Islet precursor cell (in vitro differentiated cells): ENCODE results near the gene AFF3.
"Not testable (repeated sequence)": the region's sequence is repeated elsewhere in the genome, so short reads cannot be mapped to it uniquely, and the experiment has no call there.

Experiments used
- DNase-seq: peaks from one replicate; pipeline ENCODE4 v3.0.0-alpha.2; 2018

The AFF3 gene, protein sequence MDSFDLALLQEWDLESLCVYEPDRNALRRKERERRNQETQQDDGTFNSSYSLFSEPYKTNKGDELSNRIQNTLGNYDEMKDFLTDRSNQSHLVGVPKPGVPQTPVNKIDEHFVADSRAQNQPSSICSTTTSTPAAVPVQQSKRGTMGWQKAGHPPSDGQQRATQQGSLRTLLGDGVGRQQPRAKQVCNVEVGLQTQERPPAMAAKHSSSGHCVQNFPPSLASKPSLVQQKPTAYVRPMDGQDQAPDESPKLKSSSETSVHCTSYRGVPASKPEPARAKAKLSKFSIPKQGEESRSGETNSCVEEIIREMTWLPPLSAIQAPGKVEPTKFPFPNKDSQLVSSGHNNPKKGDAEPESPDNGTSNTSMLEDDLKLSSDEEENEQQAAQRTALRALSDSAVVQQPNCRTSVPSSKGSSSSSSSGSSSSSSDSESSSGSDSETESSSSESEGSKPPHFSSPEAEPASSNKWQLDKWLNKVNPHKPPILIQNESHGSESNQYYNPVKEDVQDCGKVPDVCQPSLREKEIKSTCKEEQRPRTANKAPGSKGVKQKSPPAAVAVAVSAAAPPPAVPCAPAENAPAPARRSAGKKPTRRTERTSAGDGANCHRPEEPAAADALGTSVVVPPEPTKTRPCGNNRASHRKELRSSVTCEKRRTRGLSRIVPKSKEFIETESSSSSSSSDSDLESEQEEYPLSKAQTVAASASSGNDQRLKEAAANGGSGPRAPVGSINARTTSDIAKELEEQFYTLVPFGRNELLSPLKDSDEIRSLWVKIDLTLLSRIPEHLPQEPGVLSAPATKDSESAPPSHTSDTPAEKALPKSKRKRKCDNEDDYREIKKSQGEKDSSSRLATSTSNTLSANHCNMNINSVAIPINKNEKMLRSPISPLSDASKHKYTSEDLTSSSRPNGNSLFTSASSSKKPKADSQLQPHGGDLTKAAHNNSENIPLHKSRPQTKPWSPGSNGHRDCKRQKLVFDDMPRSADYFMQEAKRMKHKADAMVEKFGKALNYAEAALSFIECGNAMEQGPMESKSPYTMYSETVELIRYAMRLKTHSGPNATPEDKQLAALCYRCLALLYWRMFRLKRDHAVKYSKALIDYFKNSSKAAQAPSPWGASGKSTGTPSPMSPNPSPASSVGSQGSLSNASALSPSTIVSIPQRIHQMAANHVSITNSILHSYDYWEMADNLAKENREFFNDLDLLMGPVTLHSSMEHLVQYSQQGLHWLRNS (N-terminal part only)

DNA sequence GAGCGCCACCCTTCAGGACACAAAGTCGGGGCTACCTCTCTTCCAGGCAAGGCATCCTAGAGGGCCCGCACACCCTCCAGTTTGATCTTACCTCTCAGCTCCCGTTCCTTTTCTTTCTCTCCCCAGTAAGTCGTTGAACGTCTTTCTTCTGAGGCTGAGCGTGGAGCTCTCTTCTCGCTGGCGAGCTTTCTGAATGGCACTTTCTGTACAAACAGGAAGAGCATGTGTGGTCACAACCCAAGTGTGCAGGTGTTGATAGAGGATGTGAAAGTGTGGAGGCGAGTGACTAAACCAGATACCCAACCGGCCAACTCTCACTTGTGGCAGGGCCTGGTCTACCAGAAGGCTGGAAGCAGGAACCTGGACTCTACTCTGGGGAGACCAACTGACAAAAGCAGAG, at the start of gene AFF3:
Gene AFF3 (minus strand): TSS at position 198 of the 400 bp plus-strand sequence. CDS start 38,136 bp downstream, outside the sequence.
- no peak for DNase-seq

DNA sequence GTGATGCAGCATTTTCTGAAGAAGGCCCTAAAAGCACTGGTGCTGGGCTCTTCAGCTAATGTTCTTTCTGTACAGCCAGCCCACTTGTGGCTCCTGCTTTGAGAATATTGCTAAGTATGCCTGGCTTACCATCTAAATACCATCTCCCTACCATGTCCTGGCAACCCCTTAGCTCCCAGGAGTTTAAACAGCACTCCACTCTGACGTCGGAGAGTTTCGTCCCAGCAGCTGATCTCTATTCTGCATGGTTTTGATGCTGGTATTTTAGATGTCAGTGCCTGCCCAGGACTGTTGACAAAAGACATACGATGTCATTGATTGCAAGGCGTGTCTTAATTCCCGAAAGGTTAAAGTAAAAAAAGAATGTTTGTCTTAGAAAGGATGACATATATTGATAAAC, 47.0 kb upstream of the AFF3 start:
- DNase-seq, result no peak

- no peak for DNase-seq
Measured at GRCh38 chr2:100188326-100188725, 45.9 kb upstream of the AFF3 start.

GRCh38 chr2:100186126-100186525, 43.7 kb upstream of the AFF3 start:
- no peak for DNase-seq

- no peak for DNase-seq
Measured at GRCh38 chr2:100185516-100185915, 43.1 kb upstream of the AFF3 start.

DNA sequence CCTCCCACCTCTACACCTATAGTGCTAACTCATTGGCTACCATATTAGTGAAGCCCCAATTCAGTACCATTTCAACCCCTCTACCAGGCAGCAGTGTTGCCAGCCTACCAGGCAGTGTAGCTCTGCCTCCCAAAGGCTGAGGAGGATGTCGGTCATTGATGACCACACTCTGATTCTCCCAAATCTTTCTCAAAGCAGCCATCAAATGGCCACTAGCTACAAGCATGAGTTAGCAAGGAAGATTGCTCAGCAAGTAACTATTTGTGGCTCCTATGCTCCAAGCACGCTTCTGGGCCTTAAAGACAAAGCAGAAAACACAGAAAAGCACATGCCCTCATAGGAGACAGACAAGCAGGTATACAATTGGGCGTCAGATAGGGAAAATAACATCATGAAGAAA, 42.7 kb upstream of the AFF3 start:
- no peak for DNase-seq

DNA sequence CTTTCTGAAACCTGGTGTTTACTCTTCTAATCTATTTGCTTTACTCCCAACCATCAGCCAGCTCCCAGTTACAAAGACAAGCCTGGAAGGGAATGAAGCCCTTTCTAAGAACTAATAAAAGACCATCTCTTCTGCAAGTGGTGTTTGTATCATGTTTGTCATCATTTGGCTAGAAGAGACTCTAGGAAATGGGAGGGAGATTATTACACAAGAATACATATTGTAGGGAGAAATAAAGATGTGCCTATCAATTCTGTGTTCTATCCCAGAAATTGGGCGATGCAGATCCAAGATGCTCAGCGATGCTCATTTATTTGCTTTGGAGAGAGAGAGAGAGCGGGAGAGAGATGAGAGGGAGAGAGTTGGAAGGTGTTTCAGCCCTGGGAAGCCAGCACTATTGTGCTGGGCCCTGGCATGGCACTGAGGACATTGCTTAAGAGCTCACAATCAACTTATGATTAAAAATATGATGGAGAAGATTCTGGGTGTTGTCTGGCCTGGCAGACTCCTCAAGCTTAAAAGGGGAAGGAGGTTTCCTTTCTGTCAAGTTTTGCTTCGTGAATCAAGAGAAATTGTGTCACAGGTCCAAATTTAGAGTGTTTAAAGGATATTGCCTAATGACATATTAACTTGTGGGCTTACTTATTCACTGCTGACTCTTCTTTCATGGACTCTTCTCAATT, 41.8 kb upstream of the AFF3 start:
- DNase-seq, result no peak

DNA sequence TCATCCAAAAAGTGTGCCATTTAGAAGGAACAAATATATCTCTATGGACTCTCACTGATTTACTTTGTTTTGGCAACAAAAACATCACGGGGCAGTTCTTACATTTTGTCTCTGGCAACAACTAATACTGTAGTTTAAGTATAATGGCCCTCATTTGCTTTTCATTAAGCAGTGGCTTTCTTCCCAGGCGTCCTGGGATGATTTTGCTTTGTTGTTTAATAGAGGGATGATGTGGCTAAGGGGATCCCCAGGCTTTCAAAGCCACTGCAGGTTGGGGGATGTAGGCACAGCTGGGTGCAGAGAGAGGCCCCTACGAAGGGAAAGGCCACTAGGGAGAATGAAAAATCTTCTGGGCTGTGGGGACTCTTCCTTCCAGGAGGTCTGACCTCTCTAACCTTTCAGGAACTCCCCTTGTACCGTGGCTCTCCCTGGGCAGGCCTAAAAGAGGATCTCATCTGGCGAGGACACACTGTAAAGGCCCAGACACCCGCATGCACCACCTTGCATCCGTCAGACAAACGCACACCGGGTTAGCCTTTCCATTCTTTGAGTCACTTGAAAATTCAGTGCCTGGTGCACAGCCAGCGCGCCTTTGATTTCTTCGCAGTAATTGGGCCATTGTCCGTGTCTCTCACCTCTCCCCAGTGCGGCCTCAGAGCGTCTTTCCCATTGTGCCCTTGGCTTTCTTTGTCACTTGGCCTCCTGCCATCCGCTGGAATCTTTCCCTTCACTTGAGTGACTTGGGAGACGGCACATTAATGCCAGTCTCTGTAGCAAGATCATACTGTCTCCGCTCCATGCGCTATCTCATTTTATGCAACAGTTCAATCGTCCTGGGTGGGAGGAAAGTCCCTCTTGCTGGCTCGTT, 40.3 kb upstream of the AFF3 start:
- DNase-seq, result no peak

DNA sequence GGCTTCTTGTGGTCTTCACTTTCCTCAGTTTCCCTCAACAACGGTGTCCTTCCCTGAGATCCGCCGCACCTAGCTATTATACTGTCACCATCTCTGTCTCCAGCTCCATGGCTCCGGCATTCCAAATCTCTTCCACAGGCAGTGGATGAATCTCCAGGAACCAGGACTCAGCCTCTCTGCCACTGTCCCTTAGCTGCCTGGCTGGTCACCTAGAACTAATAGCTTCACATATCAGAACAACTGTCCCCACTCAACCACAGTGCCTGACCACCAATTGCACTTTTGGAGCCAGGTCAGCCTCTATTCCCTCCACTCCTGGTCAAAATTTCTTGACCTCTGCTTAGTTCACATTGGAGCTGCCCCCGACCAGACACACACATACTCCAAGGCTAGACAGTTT, 38.1 kb upstream of the AFF3 start:
- no peak for DNase-seq

DNA sequence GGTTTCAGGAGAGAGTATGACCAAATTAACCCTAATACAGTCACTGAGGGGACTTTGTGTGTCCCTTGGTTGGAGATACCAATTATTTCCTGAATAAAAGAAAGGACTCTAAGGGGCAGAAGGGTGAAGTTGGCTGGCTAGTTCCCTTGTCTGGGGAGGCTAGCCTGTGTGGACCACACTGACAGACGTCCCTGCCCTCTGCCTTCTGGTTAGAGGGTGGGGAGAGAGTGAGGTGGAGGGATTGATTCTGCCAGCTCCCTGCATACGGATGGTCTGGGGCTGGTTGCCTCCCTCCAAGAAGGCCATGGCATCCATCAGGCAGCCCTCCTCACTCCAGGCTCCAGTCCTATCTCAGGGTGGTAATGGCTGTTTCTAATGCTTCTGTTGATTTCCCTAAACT, 37.4 kb upstream of the AFF3 start:
- no peak for DNase-seq

GRCh38 chr2:100178864-100179263, 36.5 kb upstream of the AFF3 start:
- DNase-seq, result no peak

- peak; percentile 78 for DNase-seq
Measured at GRCh38 chr2:100178085-100178788, 35.8 kb upstream of the AFF3 start.

- no peak for DNase-seq
Measured at GRCh38 chr2:100176925-100177324, 34.5 kb upstream of the AFF3 start.

GRCh38 chr2:100174026-100174431, 31.6 kb upstream of the AFF3 start:
- no peak for DNase-seq

GRCh38 chr2:100166701-100167100, 24.3 kb upstream of the AFF3 start:
- DNase-seq, result no peak

DNA sequence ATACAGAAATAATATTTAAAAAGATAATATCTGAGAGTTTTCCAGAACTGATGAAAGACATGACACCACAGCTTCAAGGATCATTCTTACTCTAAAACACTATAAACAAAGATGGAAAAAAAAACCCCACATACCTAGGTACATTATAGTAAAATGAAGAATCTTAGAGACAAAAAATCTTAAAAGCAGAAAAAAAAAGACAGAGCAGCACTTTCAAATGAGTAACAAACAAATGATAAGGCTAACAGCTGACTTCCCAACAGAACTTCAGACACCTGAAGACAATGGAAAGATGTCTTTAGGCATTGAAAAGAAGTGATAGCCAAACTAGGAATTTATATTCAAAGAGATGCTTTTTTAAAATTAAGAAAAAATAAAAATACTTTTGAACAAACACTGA, 21.2 kb upstream of the AFF3 start:
- no peak for DNase-seq

DNA sequence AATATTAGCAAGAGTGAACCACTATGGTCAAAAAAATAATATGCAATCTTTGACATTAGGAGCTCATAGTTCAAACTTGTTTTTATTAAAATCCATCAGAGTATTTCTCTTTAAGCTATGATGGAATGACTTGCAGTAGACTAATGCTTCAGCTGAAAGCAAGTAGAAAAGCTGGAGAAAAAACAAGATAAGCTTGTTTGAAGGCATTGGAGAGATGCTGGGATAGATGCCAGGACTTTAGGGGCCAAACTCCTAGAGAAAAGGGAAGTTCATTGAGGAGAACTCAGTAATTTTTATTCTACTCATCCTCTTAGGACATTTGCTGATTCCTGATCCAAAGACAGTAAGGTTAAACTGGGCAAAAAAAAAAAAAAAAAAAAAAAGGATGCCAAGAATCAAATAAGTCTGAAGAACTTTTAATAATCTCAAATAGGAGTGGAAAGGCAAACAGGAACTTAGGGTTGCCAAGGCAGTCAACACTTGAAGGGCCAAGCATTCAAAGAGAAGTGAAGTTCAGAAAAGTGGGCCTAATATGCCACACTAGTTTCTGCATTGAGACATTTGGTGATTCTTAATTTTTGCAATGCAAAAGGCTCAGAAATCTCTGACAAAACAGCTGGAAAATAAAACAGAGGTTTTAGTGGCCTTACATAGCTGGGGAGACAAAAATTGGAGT, 19.7 kb upstream of the AFF3 start:
- no peak for DNase-seq

DNA sequence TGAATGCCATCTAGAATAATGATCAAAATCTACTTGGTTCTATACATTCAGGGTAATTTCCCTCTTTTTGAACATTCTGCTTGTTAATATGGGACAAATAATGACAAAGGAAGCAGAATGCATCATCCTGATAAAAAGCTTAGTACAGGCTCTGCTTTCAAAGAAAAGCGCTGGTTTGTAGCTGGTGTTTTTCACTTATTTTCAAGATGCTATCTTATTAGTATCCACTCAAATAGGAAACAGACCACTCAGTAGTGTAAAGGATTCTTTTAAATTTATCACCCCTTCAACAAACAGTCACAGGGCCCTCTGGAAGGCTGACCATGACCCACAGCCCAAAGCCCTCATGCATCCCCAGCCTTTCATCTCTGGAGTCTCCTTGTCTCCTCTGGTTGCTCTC, 18.0 kb upstream of the AFF3 start:
- no peak for DNase-seq

DNA sequence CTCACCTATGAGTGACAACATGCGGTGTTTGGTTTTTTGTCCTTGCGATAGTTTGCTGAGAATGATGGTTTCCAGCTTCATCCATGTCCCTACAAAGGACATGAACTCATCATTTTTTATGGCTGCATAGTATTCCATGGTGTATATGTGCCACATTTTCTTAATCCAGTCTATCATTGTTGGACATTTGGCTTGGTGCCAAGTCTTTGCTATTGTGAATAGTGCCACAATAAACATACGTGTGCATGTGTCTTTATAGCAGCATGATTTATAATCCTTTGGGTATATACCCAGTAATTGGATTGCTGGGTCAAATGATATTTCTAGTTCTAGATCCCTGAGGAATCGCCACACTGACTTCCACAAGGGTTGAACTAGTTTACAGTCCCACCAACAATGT, 9.4 kb upstream of the AFF3 start:
- not testable (repeated sequence) for DNase-seq

GRCh38 chr2:100151310-100151709, 8.9 kb upstream of the AFF3 start:
- DNase-seq, result no peak
